Breast epithelium (tissue), 4 donors: ENCODE data around the gene CFD. TPM values are rescaled to one million over a fixed set of nuclear protein-coding genes. Genes with fewer than 3 reads are reported as not detected.
A peak's percentile ranks its signal among the peaks of the same experiment; 100 is the strongest.

Source experiments
- DNase-seq, 2 donors: peaks; one replicate each; pipeline ENCODE4 v3.0.0-alpha.2; 2019; ENCODE audit warnings: low spot score in 2 of 2
- H3K27ac ChIP-seq, 2 donors: fragments of 200-600 bp; sonication (generic) in 1 of 2; one replicate each; pipeline ENCODE4 v1.5.1; 2016 to 2019; ENCODE audit warnings: mild to moderate bottlenecking in 1 of 2
- H3K27me3 ChIP-seq, 2 donors: fragments of 200-600 bp; sonication (generic) in 1 of 2; one replicate each; pipeline versions ENCODE4 v1.5.1 to v1.6.0; 2017 to 2019; ENCODE audit warnings: control low read depth in 1 of 2, mild to moderate bottlenecking in 1 of 2
- H3K36me3 ChIP-seq: fragments of 200-600 bp; one replicate; pipeline ENCODE4 v1.5.1; 2019
- H3K4me1 ChIP-seq, 2 donors: fragments of 200-600 bp; sonication (generic); one replicate each; pipeline ENCODE4 v1.5.1; 2016 to 2019; ENCODE audit warnings: control low read depth in 1 of 2
- H3K4me3 ChIP-seq, 3 donors: fragments of 200-600 bp; sonication (generic); 1 replicate in 2 of 3; 2 replicates in 1 of 3; pipeline ENCODE4 v1.5.1; 2016 to 2019; ENCODE audit warnings: mild to moderate bottlenecking in 3 of 3, moderate library complexity in 2 of 3
- H3K9me3 ChIP-seq, 2 donors: fragments of 200-600 bp; sonication (generic) in 1 of 2; one replicate each; pipeline ENCODE4 v1.5.1; 2016 to 2019; ENCODE audit warnings: control low read depth in 1 of 2
- POLR2A ChIP-seq: fragments of 450-650 bp; IDR thresholded peaks from one replicate; pipeline ENCODE4 v1.6.1; 2016; ENCODE audit warnings: antibody characterized with exemption, mild to moderate bottlenecking, moderate library complexity
- POLR2AphosphoS5 ChIP-seq, 3 donors: sonication (generic); formaldehyde crosslinking; IDR thresholded peaks; one replicate each; pipeline ENCODE4 v1.6.1; 2017; ENCODE audit warnings: antibody characterized with exemption in 3 of 3
- intact Hi-C: fragments of 100-400 bp; cut with DNase I; formaldehyde crosslinking; loops from one replicate; pipeline ENCODE4 v1.15.1; 2023; ENCODE audit warnings: low total_unique reads
- total RNA-seq, 3 donors: library from RNA; depleted of rRNA; stranded (reverse); fragments of >200 nt; gene quantifications; one replicate each; pipeline ENCODE4 v1.1.0, GENCODE V29; 2016
- TF ChIP-seq, protein P1 (sequence below), 3 donors: fragments of 450-650 bp; IDR thresholded peaks; one replicate each; pipeline ENCODE4 v1.5.1; 2016 to 2017; ENCODE audit warnings: antibody characterized with exemption in 3 of 3, mild to moderate bottlenecking in 3 of 3, moderate library complexity in 3 of 3

The CFD gene
- total RNA-seq, 3 donors from 2014 or later: 345 to 6,770 (median 797) TPM

- no peak overlapping the region for H3K27ac ChIP-seq
- H3K4me1 ChIP-seq: peaks cover 0 to 6% of the 10 kb centered on the region in 2 donors
- no peak overlapping the region for H3K4me3 ChIP-seq
- no peak for DNase-seq
- H3K36me3 ChIP-seq: no peaks in the 10 kb centered on the region
- TF ChIP-seq POLR2AphosphoS5 (IDR thresholded peaks at IDR 0.05): no peak
- no peak for TF ChIP-seq POLR2A
- TF ChIP-seq, protein P1, sequence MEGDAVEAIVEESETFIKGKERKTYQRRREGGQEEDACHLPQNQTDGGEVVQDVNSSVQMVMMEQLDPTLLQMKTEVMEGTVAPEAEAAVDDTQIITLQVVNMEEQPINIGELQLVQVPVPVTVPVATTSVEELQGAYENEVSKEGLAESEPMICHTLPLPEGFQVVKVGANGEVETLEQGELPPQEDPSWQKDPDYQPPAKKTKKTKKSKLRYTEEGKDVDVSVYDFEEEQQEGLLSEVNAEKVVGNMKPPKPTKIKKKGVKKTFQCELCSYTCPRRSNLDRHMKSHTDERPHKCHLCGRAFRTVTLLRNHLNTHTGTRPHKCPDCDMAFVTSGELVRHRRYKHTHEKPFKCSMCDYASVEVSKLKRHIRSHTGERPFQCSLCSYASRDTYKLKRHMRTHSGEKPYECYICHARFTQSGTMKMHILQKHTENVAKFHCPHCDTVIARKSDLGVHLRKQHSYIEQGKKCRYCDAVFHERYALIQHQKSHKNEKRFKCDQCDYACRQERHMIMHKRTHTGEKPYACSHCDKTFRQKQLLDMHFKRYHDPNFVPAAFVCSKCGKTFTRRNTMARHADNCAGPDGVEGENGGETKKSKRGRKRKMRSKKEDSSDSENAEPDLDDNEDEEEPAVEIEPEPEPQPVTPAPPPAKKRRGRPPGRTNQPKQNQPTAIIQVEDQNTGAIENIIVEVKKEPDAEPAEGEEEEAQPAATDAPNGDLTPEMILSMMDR (IDR thresholded peaks at IDR 0.05): no peak
- H3K9me3 ChIP-seq: no peaks in the 10 kb centered on the region
- intact Hi-C loops: no loop called here
- H3K27me3 ChIP-seq: no peaks in the 10 kb centered on the region
Observed at GRCh38 chr19:904545-904944, 45.1 kb downstream of the CFD start.

DNA sequence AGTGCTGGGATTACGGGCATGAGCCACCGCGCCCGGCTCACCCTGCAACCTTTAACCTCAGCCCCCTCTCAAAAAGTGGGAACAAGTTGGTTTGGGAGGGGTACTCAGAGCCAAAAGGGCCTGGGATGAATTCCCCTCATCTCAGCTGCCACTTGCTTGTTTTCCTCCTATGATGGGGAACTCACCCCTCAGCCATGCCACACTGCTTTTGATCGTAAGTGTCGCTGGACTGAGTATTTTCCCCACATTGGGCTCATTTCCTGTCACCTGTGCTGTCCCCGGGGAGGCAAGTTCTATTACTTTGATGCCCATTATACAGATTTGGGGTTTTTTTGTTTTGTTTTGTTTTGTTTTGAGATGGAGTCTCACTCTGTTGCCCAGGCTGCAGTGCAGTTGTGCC lies 47.0 kb downstream of the CFD start:
- Histone ChIP-seq H3K4me3 (no peak overlapping the region), H3K9me3 (no peaks in the 10 kb centered on the region), H3K27ac (no peak overlapping the region), H3K36me3 (no peaks in the 10 kb centered on the region), H3K27me3 (no peaks in the 10 kb centered on the region), H3K4me1 (peaks cover 0 to 6% of the 10 kb centered on the region in 2 donors)
- TF ChIP-seq, protein P1 (IDR thresholded peaks at IDR 0.05): no peak
- no peak for TF ChIP-seq POLR2AphosphoS5 (IDR thresholded peaks at IDR 0.05)
- intact Hi-C loops: no loop called here
- DNase-seq: no peak

DNA sequence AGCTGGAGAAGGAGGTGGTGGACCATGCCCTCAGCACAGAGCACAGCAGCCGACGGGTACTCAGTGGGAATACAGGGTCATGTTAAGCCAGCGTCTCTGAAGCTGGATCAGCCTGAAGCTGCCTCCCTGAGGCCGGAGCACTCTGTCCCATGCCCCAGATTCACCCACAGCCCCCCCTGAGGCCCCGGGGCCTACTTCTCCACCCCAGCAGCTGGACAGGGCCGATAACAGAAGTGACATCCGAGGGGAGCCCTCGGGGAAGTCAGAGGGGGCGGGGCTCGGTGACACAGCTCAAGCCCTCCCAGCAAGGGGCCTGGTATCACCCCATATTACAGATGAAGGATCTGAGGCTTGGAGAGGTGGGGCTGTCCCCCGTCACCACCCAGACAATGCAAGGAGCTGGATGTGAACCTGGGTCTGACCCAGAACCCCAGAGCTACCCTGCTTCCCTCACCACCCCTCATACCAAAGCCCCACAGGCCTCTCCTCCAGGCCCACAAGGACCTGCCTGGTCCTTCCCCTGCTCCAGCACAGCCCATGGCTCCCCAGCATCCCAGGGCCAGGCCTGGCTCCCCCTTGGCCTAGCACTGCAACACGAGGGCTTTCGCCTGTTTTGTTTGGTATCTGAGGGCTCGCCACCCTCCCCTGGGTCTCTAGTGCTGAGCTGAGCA lies 47.9 kb downstream of the CFD start:
- H3K9me3 ChIP-seq: no peaks in the 10 kb centered on the region
- peak overlapping the region in 1 of 2 donors; percentile 3 for H3K27ac ChIP-seq
- intact Hi-C loops: no loop called here
- no peaks in the 10 kb centered on the region for H3K36me3 ChIP-seq
- H3K4me3 ChIP-seq: no peak overlapping the region
- TF ChIP-seq POLR2A (no peak), POLR2AphosphoS5 (IDR thresholded peaks at IDR 0.05) (no peak)
- TF ChIP-seq, protein P1 (IDR thresholded peaks at IDR 0.05): no peak
- no peaks in the 10 kb centered on the region for H3K27me3 ChIP-seq
- peaks cover 0 to 6% of the 10 kb centered on the region in 2 donors for H3K4me1 ChIP-seq
- no peak for DNase-seq

DNA sequence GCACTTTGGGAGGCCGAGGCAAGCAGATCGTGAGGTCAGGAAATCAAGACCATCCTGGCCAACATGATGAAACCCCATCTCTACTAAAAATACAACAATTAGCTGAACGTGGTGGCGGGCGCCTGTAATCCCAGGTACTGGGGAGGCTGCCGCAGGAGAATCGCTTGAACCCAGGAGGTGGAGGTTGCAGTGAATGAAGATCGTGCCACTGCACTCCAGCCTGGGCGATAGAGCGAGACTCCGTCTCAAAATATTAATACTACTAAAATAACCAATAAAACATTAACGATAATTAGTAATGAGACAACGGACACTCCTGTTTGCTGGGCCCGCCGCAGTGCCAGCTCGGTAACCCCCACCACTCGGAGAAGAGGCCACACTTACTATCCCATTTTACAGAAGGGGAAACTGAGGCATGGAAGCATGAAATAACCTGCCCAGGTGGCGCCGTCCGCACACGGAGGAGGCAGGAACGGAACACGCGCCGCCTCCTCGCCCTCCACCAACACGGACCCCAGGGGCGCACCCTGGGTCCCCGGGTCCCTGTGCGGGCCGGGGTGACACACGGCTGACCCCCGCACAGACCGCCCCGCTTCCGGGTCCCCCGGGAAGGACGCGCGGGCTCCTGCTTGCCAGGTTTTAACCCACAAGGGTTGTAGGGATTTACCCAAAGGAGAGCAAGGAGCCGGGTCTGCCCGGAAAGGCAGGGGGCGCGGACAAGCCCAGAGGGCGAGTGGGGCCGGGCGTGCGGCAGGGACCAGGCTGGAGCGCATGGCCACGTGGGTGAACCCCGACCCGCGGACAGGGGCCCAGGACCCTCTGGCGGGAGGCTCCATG lies 52.0 kb downstream of the CFD start:
- Histone ChIP-seq H3K9me3 (no peaks in the 10 kb centered on the region), H3K27me3 (no peaks in the 10 kb centered on the region), H3K36me3 (no peaks in the 10 kb centered on the region), H3K4me3 (peak overlapping the region in 1 of 3 donors; percentile 98), H3K27ac (peak overlapping the region; percentile 96 to 98), H3K4me1 (peaks cover 3 to 6% of the 10 kb centered on the region in 2 donors)
- intact Hi-C loops: no loop called here
- TF ChIP-seq, protein P1 (IDR thresholded peaks at IDR 0.05): no peak
- TF ChIP-seq POLR2AphosphoS5 (IDR thresholded peaks at IDR 0.05) (no peak), POLR2A (no peak)
- no peak for DNase-seq
